Activated B cell treated with CpG ODN at 0.5 μM for 24 hours (primary cell): ENCODE results near the gene CCNG2. TPM values are rescaled to one million over a fixed set of nuclear protein-coding genes. Genes with fewer than 3 reads are reported as not detected.
A peak's percentile ranks its signal among the peaks of the same experiment; 100 is the strongest.

ENCODE experiments used
- ATAC-seq: fragments of 200-7000 bp; cut with Tn5 transposase; one replicate; pipeline ENCODE4 v1.10.0; 2021; ENCODE audit warnings: low read depth, mild to moderate bottlenecking, moderate library complexity
- CTCF ChIA-PET: fragments of 350-600 bp; sonication (Branson Sonifier 250); formaldehyde crosslinking; loops from one replicate; lab custom pipeline; 2021; ENCODE audit warnings: antibody characterized with exemption; lab: Charles Lee
- POLR2A ChIA-PET: fragments of 350-600 bp; sonication (Branson Sonifier 250); formaldehyde crosslinking; loops from one replicate; lab custom pipeline; 2021; ENCODE audit warnings: antibody characterized with exemption; lab: Charles Lee
- DNase-seq: peaks from one replicate; pipeline ENCODE4 v3.0.0; 2022
- H3K27ac Mint-ChIP-seq: one replicate; pipeline ENCODE4 v1.8.0; 2020; ENCODE audit warnings: mixed read lengths
- H3K27me3 Mint-ChIP-seq: one replicate; pipeline ENCODE4 v1.8.0; 2021; ENCODE audit warnings: mixed read lengths
- H3K36me3 Mint-ChIP-seq: one replicate; pipeline ENCODE4 v1.8.0; 2021; ENCODE audit warnings: low read depth, mixed read lengths
- H3K4me1 Mint-ChIP-seq: one replicate; pipeline ENCODE4 v1.8.0; 2021; ENCODE audit warnings: mixed read lengths
- H3K4me3 Mint-ChIP-seq: one replicate; pipeline ENCODE4 v1.8.0; 2020; ENCODE audit warnings: mild to moderate bottlenecking, mixed read lengths
- H3K9me3 Mint-ChIP-seq: one replicate; pipeline ENCODE4 v1.8.0; 2020; ENCODE audit warnings: mixed read lengths
- CTCF ChIP-seq: fragments of 200-600 bp; IDR thresholded peaks from one replicate; pipeline ENCODE4 v1.8.0; 2022; ENCODE audit warnings: antibody characterized with exemption, mild to moderate bottlenecking
- intact Hi-C: fragments of 100-400 bp; cut with micrococcal nuclease; formaldehyde crosslinking; loops from one replicate; pipeline ENCODE4 v1.15.1; 2024
- total RNA-seq: library from RNA; stranded (reverse); gene quantifications from 2 replicates; pipeline ENCODE4 v1.2.3, GENCODE V29; 2022

Gene CCNG2
- total RNA-seq = 32.0 and 34.6 TPM in 2 replicates

- POLR2A ChIA-PET = interaction anchor here (0.9 to 8.7 kb wide), 20 partner anchors 9 to 705 kb away, joined by 3 to 132 read pairs (median 6); partner anchors contain the start of genes CCNI, MRPL1 and SEPTIN11
- CTCF ChIA-PET = interaction anchor here (2.0 to 7.1 kb wide), 4 partner anchors 36 to 62 kb away, joined by 8 to 60 read pairs (median 14); no protein-coding TSS in a partner anchor
- Mint-ChIP-seq H3K27ac (peak within 1 kb of the TSS; percentile 100), H3K4me3 (peak within 1 kb of the TSS; percentile 99), H3K36me3 (peaks cover 30% of the 10 kb centered on the region), H3K9me3 (no peaks in the 10 kb centered on the region), H3K4me1 (peaks cover 76% of the 10 kb centered on the region), H3K27me3 (no peaks in the 10 kb centered on the region)
- TF ChIP-seq CTCF = no peak
- DNase-seq (peak; percentile 88), ATAC-seq (peak; percentile 25)
- intact Hi-C loops = loop anchor here (1.0 to 5.0 kb wide), 4 partner anchors 30 to 1435 kb away; partner anchors contain the start of genes MRPL1, SEPTIN11 and USO1
These were observed at the start of gene CCNG2 for GRCh38 chr4:77156912-77157858. Gene CCNG2 (plus strand): TSS chr4:77157207. CDS start chr4:77158533, 1,326 bp downstream.

GRCh38 chr4:77110730-77111129 lies 46.3 kb upstream of the CCNG2 start:
- POLR2A ChIA-PET = no interaction called here
- Mint-ChIP-seq H3K4me1 (peaks cover 5% of the 10 kb centered on the region), H3K9me3 (no peaks in the 10 kb centered on the region), H3K4me3 (no peak overlapping the region), H3K36me3 (no peaks in the 10 kb centered on the region), H3K27me3 (no peaks in the 10 kb centered on the region), H3K27ac (no peak overlapping the region)
- ATAC-seq (no peak), DNase-seq (no peak)
- CTCF ChIA-PET = interaction anchor here (0.7 to 1.9 kb wide), 3 partner anchors 15 to 93 kb away, joined by 3 to 5 read pairs (median 4); no protein-coding TSS in a partner anchor
- intact Hi-C loops = no loop called here
- no peak for TF ChIP-seq CTCF

- Mint-ChIP-seq H3K4me1 (no peaks in the 10 kb centered on the region), H3K27ac (no peak overlapping the region), H3K4me3 (no peak overlapping the region), H3K9me3 (no peaks in the 10 kb centered on the region), H3K27me3 (no peaks in the 10 kb centered on the region), H3K36me3 (no peaks in the 10 kb centered on the region)
- DNase-seq (no peak), ATAC-seq (no peak)
- intact Hi-C loops = no loop called here
- ChIA-PET POLR2A (no interaction called here), CTCF (no interaction called here)
- no peak for TF ChIP-seq CTCF
These were observed 43.9 kb upstream of the CCNG2 start for GRCh38 chr4:77113069-77113468.

- Mint-ChIP-seq H3K27ac (no peak overlapping the region), H3K36me3 (no peaks in the 10 kb centered on the region), H3K4me3 (no peak overlapping the region), H3K9me3 (no peaks in the 10 kb centered on the region), H3K27me3 (no peaks in the 10 kb centered on the region), H3K4me1 (peaks cover 25% of the 10 kb centered on the region)
- intact Hi-C loops = no loop called here
- ATAC-seq (no peak), DNase-seq (no peak)
- POLR2A ChIA-PET = no interaction called here
- TF ChIP-seq CTCF = no peak
- CTCF ChIA-PET = interaction anchor here (0.8 kb wide), 1 partner anchor 10 kb away, joined by 3 read pairs; no protein-coding TSS in a partner anchor
These were observed 39.3 kb upstream of the CCNG2 start for GRCh38 chr4:77117721-77118120.
